HG03280 (cell line): ENCODE measurements around the gene IQUB.
"Not testable (repeated sequence)": the region's sequence is repeated elsewhere in the genome, so short reads cannot be mapped to it uniquely, and the experiment has no call there.

Source experiments
- ATAC-seq: cut with Tn5 transposase; IDR thresholded peaks from one replicate; pipeline ENCODE4 v1.9.1; 2021; ENCODE audit warnings: mild to moderate bottlenecking, moderate library complexity; ENCODE audit not compliant: unreplicated experiment

Gene IQUB

DNA sequence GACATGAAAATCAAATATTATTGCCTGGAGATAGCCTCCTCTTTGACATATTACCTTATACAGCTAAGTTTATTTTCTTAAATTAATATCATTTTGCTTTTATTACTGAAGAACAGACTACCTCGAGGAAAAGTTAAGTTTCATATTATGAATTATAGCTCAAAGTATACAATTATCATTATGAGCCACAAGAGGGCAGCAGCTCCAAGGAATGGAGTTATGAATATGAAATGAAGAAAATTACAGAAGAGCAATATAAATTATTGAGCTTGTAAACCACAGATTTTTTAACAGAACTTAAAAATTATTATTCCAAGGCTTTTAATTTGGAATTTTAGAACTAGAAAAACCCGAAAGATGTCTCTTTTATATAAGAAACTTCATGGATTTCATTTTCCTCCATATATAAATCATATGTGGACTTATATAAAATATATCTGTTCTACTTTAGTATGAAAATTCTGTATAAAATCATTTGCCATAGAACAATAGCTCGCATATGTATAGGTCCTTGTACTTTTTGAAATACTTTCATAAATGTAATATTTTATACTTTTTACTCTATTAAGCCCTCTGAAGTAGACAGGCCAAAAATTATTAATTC is 40.1 kb downstream of the IQUB start:
- ATAC-seq: peak; percentile 62

DNA sequence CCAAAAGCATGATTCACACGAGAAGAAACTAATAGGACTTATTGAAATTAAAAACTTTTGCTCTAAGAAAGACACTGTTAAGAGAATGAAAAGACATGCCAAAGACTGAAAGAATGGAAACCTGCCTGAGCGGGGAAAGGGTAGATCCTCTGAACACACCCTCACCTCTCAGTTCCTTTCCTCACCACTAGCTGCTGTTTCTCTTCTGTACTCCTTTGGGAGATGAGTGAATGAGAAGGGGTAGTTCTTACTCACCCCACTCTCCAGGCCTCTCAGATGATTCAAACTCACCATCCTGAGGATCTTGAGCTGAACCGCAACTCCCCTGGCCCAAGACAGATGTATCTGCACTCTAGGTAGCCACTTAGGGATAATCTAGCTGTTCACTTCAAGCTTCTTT is 41.9 kb downstream of the IQUB start:
- ATAC-seq: peak; percentile 75

DNA sequence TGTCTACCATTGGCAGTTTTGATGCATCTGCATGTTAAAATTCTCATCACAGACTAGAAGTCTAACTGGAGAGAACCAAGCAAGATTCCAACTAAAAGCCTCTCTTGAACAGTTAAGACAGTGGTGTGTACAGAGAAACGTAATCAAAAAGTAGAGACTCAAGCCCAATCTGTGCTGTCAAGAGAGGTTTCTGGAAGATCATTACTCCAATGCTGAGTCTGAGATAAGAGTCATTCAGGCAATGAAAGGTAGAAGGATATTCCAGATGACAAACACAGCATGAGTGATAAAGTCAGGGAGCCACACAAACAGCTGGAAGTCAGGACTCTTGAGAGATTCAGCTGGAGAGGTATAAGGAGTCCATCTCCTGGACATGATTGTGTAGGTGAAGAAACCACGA is 48.7 kb downstream of the IQUB start:
- ATAC-seq: no peak

DNA sequence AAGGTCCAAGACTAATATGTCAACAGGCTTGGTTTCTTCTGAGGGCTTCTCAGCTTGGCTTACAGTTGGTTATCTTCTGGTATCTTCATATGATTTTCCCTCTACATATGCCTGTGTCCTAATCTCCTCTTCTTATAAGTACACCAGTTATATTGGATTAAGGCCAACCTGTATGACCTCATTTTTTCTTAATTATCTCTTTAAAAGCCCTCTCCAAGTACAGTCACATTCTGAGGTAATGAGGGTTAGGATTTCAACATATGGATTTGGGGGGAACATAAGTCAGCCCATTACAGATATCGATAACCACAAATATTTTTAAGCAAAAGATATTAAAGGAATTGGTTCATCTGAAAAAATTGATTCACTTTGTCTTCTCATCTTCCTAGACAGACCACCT is 49.2 kb downstream of the IQUB start:
- no peak for ATAC-seq

DNA sequence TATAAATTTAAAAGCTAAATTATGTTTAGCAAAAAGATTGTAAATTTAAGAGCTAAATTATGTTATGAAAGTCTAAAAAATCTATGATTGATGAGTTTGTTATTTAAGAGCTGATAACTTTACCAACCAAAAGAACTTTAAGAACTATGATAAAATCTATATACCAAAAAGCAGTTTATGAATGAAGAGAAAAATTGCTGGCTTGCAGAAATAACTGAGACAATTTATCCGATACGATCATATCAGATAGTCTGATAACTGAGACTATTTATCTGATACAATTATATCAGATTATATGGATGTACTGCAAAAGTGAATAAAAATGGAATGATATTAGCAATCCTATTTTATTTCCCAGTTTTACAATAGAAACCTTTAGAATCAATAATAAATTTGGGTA is 50.2 kb downstream of the IQUB start:
- ATAC-seq: no peak

DNA sequence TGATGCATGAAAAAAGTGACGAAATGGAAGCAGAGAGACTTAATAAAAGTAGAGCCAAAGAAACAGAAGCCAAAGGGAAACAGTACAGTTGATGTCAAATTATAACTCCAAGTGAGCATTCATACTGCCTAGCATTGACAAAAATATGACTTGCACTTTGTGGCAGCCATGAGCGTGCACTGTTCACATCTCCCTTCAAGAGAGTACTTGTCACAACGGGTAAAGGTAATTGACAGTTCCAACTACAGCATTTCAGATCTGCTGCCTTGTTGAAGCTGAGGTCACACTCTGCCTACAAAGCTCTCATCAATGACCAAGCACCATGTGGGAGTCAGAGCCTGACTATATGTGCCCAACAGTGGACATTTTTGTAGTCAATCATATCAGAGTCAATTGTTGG is 54.3 kb downstream of the IQUB start:
- ATAC-seq: no peak

- ATAC-seq: not testable (repeated sequence)
Measured at GRCh38 chr7:123478056-123478455, 56.3 kb downstream of the IQUB start.

DNA sequence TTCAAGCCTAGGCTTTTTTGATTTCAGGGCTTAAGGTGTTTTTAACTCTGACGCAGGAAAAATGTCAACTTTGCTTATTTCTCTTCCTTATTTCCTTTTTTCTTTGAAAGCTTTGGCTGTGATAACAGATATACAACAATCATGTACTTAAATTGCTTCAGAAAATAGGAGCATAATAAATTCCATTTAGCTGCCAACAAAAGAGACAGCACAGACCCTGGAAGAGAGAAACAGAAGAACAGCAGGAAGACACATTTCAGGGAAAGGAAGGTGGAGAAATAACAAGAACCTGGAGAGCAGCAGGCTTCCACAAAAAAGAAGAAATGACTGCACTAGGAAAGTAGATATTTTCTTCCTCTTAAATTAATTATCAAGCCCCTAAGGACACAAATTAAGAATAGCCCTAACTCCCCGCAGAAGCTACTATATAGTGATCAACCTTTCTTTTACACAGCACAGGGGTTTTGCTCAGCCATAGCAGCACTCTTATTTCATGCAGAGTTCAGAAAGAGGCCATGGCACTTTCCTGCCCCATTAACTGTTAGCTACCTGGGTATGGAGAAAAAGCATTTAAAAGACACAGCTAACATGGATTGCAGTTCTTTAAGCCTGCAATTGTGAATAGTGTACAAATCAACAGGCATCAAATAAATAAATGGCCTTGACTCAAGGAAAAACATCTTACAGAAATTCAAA is 61.5 kb downstream of the IQUB start:
- no peak for ATAC-seq

- ATAC-seq: no peak
Measured at GRCh38 chr7:123472327-123472726, 62.1 kb downstream of the IQUB start.

- no peak for ATAC-seq
Measured at GRCh38 chr7:123468303-123468702, 66.1 kb downstream of the IQUB start.

GRCh38 chr7:123463890-123464289 is 70.5 kb downstream of the IQUB start:
- no peak for ATAC-seq

DNA sequence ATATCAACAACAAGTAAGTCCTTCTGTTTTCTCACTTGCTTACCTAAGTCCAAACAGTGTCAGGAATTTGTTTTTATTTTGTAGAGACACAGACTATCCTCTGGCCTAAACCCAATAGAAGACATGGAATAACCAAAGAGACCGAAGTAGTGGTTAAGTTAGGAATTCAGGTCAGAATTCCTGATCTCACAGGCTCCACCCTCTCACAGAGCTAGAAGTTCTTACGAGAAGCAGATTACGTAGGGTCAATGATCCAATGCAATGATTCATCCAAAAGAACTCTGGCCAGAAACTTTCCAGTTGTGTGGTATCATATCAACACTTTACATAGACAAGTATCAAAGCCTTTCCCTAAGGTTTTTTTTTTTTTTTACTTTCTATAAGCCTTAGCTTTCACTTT is 73.8 kb downstream of the IQUB start:
- no peak for ATAC-seq

DNA sequence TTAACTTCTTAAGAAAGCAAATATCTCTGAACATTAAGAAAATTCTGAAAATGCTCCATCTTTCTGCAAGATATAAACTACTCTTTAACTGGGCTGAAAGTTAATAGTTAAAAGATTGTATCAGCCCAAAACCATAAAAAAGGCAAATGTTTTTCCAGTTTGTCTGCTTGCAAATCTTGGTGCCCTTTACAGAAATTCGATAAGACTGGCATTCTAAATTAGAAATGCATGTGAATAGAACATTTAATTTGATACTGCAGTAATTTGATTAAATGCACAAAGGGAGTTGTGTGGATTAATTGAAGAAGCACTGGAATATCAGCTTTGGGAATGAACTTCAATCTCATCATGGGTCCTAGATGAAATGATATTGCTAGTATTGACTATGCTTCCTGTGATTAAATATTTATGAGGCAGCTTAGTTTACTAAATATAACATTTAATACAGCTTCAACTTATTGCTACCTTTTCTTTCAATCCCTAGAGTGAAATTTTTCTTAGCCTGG is 78.4 kb downstream of the IQUB start:
- no peak for ATAC-seq

DNA sequence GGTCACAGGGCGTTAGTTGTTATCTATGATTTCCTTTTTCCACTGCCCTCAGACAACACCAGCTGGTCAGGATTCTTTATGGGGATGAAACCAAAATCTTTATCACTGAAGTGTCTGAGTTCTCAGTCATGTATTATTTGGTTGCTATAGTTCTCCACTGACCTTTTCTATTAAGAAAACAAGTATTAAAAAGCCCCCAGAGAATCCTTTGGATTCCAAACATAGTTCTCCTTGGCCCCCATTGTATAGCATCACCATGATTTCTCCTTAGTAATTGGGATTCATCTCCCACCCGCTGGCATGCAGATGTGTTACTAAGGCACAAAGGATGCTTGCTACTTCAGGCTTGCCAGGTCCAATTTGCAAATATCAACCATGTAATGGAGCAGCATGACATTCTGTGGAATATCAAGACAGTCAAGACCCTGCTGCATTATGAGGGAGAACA is 94.3 kb downstream of the IQUB start:
- no peak for ATAC-seq

GRCh38 chr7:123439191-123439590 is 95.2 kb downstream of the IQUB start:
- ATAC-seq: no peak

GRCh38 chr7:123437447-123437995 is 96.9 kb downstream of the IQUB start:
- no peak for ATAC-seq

GRCh38 chr7:123435080-123435700 is 99.2 kb downstream of the IQUB start:
- no peak for ATAC-seq

DNA sequence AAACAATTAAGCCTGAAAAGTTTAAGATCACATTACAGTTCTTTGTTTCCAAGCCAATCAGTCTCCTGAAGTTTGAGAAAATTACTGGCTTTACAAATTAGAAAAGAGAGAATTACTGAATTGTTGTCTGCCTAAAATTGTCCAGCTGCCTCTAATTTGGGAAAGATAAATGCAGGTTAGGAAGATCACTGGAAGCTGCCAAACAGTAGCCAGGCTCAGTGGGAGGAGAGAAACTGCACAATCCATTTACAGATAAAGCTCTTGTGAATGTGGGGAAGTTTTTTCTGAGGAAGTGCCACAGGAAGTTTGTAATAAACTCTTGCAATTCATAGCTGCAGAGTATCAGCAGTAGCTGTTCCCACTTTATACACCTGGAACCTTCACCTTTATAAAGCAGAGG is 100.7 kb downstream of the IQUB start:
- ATAC-seq: no peak

DNA sequence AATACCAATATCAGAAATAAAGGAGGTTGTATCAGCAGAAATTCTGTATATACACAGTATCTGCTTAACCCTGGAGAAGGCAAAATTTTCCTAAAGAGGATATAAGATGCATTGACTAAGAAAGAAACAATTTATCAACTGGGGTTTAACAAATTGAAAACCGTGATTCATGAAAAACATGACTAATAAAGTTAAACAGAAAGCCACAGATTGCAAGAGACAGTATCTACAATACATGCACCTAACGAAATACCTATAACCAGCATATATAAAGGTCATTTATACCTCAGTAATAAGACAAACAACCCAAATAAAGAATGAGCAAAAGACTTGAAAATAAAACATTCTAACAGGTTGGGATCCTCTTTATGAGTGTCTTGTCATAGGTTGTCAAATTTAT is 101.8 kb downstream of the IQUB start:
- no peak for ATAC-seq

GRCh38 chr7:123431075-123431614 is 103.2 kb downstream of the IQUB start:
- no peak for ATAC-seq

GRCh38 chr7:123425246-123425645 is 109.1 kb downstream of the IQUB start:
- no peak for ATAC-seq

- no peak for ATAC-seq
Measured at GRCh38 chr7:123424463-123424862, 109.9 kb downstream of the IQUB start.
